Activated naive CD4-positive, alpha-beta T cell treated with anti-CD3 and anti-CD28 coated beads, Interleukin-2, amount 50 U/mL, for 24 hours (primary cell): ENCODE data around the gene VARS2.
A peak's percentile ranks its signal among the peaks of the same experiment; 100 is the strongest.

ENCODE experiments used
- H3K27ac Mint-ChIP-seq: one replicate; pipeline ENCODE4 v1.8.0; 2021; ENCODE audit warnings: mild to moderate bottlenecking, mixed read lengths
- H3K27me3 Mint-ChIP-seq: one replicate; pipeline ENCODE4 v1.8.0; 2021; ENCODE audit warnings: mixed read lengths
- H3K36me3 Mint-ChIP-seq: one replicate; pipeline ENCODE4 v1.8.0; 2021; ENCODE audit warnings: mixed read lengths
- H3K4me1 Mint-ChIP-seq: one replicate; pipeline ENCODE4 v1.8.0; 2021; ENCODE audit warnings: mixed read lengths
- H3K4me3 Mint-ChIP-seq: one replicate; pipeline ENCODE4 v1.8.0; 2021; ENCODE audit warnings: mild to moderate bottlenecking, mixed read lengths
- H3K9me3 Mint-ChIP-seq: one replicate; pipeline ENCODE4 v1.8.0; 2021; ENCODE audit warnings: mixed read lengths

The VARS2 gene

DNA sequence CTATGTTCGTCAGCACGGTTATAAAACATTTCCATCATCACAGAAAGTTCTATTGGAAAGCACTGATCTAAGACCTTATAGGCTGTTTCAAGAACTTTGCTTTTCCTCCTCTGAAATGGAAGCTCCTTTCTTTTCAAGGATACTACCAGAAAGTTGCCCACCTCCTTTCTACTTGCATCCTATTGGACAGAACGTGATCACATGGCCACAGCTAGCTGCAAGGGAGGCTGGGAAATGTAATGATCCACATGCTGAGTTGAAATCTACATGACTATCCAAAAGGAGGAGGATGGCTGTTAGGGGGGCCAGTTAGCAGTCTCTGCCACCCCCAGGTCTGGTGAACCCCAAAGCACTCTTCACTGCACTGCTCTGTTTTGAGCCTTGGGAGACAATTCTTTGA, 14.6 kb downstream of the VARS2 start:
- H3K9me3 Mint-ChIP-seq = no peaks in the 10 kb centered on the region
- no peak overlapping the region for H3K27ac Mint-ChIP-seq
- H3K4me1 Mint-ChIP-seq = no peaks in the 10 kb centered on the region
- no peak overlapping the region for H3K4me3 Mint-ChIP-seq
- H3K36me3 Mint-ChIP-seq = peaks cover 13% of the 10 kb centered on the region
- H3K27me3 Mint-ChIP-seq = no peaks in the 10 kb centered on the region

DNA sequence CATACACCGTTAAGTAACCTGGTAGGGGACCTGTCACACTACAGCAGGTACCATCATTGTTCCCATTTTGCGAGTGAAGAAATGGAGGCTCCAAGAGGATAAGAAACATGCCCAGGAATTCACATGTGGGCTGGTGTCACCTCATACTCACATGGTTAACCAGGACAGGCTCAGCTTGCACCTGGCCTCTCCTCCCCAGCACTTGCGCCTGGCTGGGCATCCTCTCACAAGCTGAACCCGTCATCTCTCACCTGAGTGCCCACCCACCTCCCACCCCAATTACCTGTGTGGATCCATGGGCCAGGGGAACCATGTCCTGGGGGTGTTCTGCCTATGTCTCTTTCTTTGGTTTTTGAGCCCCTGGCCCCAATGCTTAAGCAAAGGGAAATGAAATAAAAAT, 16.5 kb downstream of the VARS2 start:
- H3K4me1 Mint-ChIP-seq = peaks cover 7% of the 10 kb centered on the region
- H3K4me3 Mint-ChIP-seq = no peak overlapping the region
- H3K27ac Mint-ChIP-seq = peak overlapping the region; percentile 59
- H3K9me3 Mint-ChIP-seq = no peaks in the 10 kb centered on the region
- H3K27me3 Mint-ChIP-seq = no peaks in the 10 kb centered on the region
- H3K36me3 Mint-ChIP-seq = peaks cover 13% of the 10 kb centered on the region

DNA sequence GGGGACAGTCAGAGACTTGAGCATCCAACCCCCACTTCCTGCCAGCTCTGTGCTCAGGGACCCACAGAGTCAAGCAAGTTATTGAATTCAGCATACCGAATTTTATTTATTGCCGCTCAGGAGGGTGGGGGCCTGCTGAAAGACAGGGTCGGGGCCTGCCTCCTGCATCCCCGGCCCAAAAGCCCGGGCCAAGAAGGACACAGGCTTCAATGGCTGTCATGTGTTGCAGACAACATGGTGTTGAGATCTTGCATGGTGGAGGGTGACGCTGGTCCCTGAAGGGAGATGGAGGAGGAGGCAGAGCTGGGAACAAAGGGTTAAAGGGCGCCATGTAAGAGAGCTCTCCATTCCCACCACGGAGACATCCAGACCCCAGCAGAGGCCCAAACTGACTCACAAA, 17.2 kb downstream of the VARS2 start:
- Mint-ChIP-seq H3K27ac (no peak overlapping the region), H3K36me3 (peaks cover 13% of the 10 kb centered on the region), H3K4me1 (peaks cover 7% of the 10 kb centered on the region), H3K27me3 (no peaks in the 10 kb centered on the region), H3K9me3 (no peaks in the 10 kb centered on the region), H3K4me3 (no peak overlapping the region)

DNA sequence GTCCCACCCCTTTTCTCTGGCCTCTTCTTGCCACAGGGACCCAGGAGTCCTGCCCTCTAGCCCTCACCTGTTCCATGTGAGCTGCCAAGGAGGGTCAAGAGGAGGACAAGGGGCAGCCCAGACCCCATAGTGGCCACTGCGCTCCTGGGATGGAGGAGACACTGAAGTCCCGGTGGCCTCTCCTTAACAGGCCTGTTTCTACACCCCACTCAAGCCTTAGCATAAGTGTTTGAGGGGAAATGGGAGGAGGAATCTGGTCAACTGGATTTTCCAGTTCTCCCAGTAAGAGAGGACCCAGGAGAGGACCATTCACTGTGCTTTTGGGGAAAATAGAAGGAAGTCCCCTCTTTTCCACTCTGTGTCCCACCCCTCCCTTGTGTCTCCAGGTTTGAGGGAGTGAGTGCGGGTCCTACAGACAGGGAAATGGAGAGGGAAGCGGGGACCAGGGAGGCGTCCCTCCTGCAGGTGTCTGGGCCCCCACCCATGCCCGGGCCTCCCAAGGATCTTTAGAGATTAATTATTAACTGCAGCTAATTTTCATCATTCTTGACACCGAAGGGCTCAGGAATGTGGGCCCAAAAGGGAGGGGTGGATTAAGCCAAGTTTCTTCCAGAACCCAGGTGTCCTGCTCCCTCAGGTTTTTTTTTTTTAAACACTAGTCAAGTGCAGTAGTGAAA, 18.1 kb downstream of the VARS2 start, which contains the start of gene SFTA2:
TSS of gene SFTA2 (minus strand) at position 202 of the 677 bp plus-strand sequence. CDS start at position 128, 74 bp downstream.
- Mint-ChIP-seq H3K4me3 (no peak within 1 kb of the TSS), H3K27ac (no peak within 1 kb of the TSS)

DNA sequence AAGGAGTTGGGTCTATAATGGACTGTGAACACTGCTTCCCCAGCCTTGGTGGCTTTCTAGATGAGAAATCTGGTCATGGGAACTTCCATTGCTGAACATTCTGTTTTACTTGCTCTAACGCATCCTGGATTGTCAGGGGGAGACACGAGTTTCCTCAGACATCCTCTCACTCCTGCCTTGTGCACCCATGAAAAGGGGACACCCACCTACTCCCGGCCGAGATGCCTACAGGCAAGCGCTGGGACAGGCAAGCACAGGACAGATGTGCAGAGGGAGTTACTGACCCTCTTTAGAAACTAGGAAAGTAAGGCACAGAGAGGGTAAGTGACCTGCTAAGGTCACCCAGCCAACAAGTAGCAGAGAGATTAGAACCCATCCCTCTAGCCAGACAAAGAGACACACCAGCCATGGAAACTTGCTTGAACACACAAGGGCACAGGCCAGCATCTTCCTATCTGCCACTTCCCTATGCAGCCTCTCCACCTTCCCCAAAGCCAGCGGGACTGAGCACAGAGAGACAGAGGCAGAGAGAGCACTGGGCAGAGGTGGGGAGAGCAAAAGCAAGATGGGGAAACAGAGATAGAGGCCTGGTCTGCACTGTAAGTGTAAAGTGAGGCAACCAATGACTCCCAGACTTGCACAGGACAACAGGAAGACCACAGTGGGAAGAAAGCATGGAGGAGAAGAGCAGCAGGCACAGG, 18.8 kb downstream of the VARS2 start:
- H3K27me3 Mint-ChIP-seq = no peaks in the 10 kb centered on the region
- peaks cover 8% of the 10 kb centered on the region for H3K36me3 Mint-ChIP-seq
- H3K27ac Mint-ChIP-seq = no peak overlapping the region
- no peak overlapping the region for H3K4me3 Mint-ChIP-seq
- H3K9me3 Mint-ChIP-seq = no peaks in the 10 kb centered on the region
- peaks cover 7% of the 10 kb centered on the region for H3K4me1 Mint-ChIP-seq

More for the DNA sequence above, 18.1 kb downstream of the VARS2 start, which contains the start of gene SFTA2:
- peaks cover 10% of the 10 kb centered on the region for H3K36me3 Mint-ChIP-seq
- no peaks in the 10 kb centered on the region for H3K9me3 Mint-ChIP-seq
- no peaks in the 10 kb centered on the region for H3K27me3 Mint-ChIP-seq
- peaks cover 7% of the 10 kb centered on the region for H3K4me1 Mint-ChIP-seq

DNA sequence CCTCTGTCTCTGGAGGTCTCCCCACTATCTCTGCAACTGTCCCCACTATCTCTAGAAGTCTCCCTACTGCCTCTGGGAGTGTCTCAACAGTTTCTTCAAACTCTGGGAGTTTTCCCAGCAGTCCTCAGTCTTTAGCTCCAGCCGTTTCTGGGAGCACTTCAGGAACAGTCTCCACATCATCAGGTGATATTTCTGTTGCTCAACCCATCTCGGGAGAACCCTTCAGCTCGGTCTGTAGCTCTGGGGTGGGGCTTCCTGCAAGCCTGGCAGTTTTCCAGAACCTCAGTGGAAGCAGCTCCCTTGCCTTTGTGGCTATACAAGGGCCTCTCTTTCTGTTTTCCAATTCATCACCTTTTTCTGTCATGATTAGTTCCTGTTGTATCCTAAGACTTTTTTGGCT, 21.0 kb downstream of the VARS2 start:
- Mint-ChIP-seq H3K4me1 (peaks cover 7% of the 10 kb centered on the region), H3K4me3 (no peak overlapping the region), H3K9me3 (no peaks in the 10 kb centered on the region), H3K36me3 (no peaks in the 10 kb centered on the region), H3K27me3 (peaks cover 9% of the 10 kb centered on the region), H3K27ac (peak overlapping the region; percentile 18)

DNA sequence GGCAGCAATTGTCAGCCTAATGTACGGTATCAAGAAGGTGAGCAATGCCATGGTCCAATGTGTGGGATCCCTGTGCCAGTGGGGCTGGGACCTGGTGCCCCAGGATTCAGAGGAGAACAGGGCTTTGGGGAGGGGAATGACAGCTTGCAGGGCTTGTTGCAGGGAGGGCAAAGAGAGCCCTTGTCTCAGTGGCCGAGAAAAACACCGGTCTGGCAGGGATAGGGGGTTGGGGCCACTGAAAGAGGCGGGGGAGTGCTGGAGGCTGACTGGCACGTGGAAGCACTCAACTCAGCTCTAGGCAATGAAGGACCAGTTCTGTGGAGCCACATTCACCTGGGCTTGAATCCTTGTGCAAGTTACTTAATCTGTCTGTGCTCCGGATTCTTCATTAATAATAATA, 23.2 kb downstream of the VARS2 start:
- Mint-ChIP-seq H3K36me3 (no peaks in the 10 kb centered on the region), H3K9me3 (no peaks in the 10 kb centered on the region), H3K4me1 (peaks cover 7% of the 10 kb centered on the region), H3K27ac (no peak overlapping the region), H3K27me3 (peaks cover 15% of the 10 kb centered on the region), H3K4me3 (no peak overlapping the region)

DNA sequence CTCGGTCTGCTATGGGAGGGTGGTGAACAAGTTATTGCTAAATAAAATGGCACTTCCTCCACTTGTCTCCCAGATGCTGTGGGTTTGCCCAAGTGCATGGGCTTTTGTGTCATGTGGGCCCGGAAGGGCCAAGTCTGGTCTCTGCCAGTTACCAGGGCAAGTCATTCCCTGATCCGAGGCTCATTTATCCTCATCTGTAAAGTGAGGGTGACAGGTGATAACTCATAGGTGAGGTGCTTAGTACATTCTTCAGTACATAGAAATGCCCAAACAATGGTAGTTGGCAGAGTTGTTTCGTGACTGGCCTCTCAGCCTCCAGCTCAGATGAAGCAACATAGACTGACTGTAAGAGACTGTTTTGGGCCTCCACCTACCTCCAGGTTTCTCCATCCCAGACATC, 24.7 kb downstream of the VARS2 start:
- H3K36me3 Mint-ChIP-seq = no peaks in the 10 kb centered on the region
- no peak overlapping the region for H3K4me3 Mint-ChIP-seq
- peaks cover 25% of the 10 kb centered on the region for H3K27me3 Mint-ChIP-seq
- no peaks in the 10 kb centered on the region for H3K9me3 Mint-ChIP-seq
- H3K27ac Mint-ChIP-seq = no peak overlapping the region
- H3K4me1 Mint-ChIP-seq = peaks cover 7% of the 10 kb centered on the region

DNA sequence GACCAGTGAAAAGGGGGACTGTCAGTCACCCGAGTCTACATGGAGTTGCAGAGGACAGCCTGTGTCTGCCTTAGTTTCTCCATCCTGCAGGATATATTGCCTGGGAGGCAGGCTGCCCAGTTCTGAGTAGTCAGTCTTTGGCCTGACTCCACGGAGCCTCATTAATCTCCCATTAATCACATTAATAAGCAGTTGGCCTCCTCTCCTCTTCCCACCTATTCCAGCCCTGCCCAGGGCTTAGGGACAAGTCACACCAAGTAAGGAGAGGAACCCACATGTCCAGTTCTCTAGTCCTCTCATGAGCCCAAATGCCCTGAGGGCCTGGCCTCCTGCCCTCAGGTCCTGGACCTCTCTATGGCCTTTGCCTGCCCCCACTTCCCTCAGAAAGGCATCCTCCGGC, 25.4 kb downstream of the VARS2 start:
- no peak overlapping the region for H3K27ac Mint-ChIP-seq
- H3K4me1 Mint-ChIP-seq = peaks cover 7% of the 10 kb centered on the region
- peaks cover 27% of the 10 kb centered on the region for H3K27me3 Mint-ChIP-seq
- no peak overlapping the region for H3K4me3 Mint-ChIP-seq
- H3K9me3 Mint-ChIP-seq = no peaks in the 10 kb centered on the region
- no peaks in the 10 kb centered on the region for H3K36me3 Mint-ChIP-seq

DNA sequence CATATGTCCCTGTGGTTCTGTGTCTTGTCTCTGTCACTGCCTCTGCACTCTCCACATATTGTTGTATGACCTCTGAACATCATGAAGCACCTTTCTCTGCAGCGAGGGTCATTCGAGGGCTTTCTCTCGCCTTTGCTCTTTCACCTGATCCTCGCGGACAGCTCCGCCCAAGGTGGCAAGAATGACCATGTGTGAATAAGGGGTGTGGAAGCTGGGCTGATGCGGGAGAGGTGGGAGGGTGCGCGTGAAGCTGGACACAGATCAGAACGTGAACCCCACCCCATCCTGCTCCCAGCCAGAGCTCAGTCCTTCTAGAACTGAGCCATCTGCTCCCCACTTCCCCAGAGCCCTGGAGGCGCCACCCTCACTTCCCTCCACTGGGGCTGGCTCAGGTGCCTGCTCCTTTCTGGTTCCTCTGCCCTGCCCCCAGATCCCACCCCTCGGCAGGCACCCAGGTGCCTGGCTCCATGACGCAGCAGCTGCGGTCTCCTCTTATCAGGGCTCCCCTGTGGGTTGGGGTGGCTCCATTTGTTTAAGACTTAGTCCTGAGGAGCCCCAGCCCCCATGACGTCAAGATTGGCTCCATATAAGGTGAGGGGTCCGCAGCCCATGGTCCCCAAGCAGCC, 26.4 kb downstream of the VARS2 start, which contains the start of gene MUCL3:
TSS of gene MUCL3 (plus strand) at position 613 of the 626 bp plus-strand sequence. CDS start 27 bp downstream, outside the sequence.
- H3K36me3 Mint-ChIP-seq = no peaks in the 10 kb centered on the region
- no peak within 1 kb of the TSS for H3K4me3 Mint-ChIP-seq
- no peaks in the 10 kb centered on the region for H3K4me1 Mint-ChIP-seq
- no peaks in the 10 kb centered on the region for H3K9me3 Mint-ChIP-seq
- peaks cover 32% of the 10 kb centered on the region for H3K27me3 Mint-ChIP-seq
- no peak within 1 kb of the TSS for H3K27ac Mint-ChIP-seq

DNA sequence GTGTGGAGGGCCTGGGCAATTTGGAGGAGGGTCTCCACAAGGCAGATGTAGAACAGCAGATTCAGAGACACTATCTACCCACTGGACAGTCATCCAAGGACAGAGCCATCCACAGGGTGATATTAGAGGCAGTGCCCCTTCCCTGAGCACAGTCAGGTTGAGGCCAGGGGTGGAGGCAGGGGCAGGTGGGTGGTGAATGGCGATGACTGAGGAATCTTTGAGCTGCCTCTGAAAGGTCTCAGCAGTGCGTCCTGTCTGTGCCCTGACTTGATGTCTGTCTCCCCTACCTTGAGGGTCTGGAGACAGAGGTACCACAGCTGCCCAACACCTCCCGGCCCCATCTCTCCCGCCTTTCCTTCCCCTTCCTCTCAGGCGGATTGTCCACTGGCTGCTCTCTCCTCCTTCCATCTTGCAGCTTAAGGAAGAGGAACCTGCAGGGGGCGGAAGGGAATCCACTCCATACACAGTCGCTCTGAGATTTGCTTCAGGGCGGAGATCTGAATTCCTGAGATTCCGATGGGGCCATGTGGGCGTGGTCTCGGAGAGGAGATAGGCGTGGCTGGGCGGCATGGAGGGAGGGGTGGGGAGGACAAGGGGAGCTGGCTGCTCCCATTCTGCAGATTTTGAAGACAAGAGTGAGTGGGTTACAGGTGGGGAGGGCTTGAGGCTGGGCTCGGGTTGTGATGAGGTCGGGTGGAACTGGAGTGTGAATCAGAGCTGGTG, 28.5 kb downstream of the VARS2 start:
- H3K36me3 Mint-ChIP-seq = no peaks in the 10 kb centered on the region
- peaks cover 32% of the 10 kb centered on the region for H3K27me3 Mint-ChIP-seq
- H3K4me1 Mint-ChIP-seq = no peaks in the 10 kb centered on the region
- peak overlapping the region; percentile 35 for H3K27ac Mint-ChIP-seq
- H3K9me3 Mint-ChIP-seq = no peaks in the 10 kb centered on the region
- no peak overlapping the region for H3K4me3 Mint-ChIP-seq

DNA sequence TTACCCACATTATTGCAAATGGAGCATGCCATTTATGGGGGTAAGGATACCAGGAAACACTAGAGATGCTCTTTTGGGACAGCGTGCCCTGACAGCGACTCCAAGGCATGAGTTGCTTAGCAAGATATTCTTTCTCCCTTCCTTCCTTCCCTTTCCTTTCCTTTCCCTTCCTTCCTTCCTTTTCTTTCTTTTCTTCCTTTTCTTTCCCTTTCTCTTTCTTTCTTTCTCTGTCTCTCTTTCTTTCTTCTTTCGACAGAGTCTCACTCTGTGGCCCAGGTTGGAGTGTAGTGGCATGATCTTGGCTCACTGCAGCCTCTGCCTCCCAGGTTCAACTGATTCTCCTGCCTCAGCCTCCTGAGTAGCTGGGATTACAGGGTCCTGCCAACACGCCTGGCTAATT, 30.0 kb downstream of the VARS2 start:
- Mint-ChIP-seq H3K27me3 (peaks cover 32% of the 10 kb centered on the region), H3K4me3 (no peak overlapping the region), H3K27ac (no peak overlapping the region), H3K9me3 (no peaks in the 10 kb centered on the region), H3K36me3 (peaks cover 1% of the 10 kb centered on the region), H3K4me1 (no peaks in the 10 kb centered on the region)

DNA sequence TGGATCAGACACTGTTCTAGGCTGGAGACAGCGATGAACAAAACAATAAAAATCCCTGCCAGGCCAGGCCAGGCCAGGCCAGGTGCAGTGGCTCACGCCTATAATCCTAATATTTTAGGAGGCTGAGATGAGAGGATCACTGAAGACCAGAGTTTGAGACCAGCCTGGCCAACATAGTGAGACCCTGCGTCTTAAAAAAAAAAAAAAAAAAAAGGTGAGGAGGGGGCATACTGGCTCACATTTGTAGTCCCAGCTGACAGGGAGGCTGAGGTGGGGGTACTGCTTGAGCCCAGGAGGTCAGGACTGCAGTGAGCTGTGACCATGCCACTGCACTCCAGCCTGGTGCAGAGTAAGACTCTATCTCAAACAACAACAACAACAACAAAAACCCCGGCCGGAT, 31.2 kb downstream of the VARS2 start:
- no peaks in the 10 kb centered on the region for H3K4me1 Mint-ChIP-seq
- H3K9me3 Mint-ChIP-seq = no peaks in the 10 kb centered on the region
- peaks cover 1% of the 10 kb centered on the region for H3K36me3 Mint-ChIP-seq
- no peak overlapping the region for H3K4me3 Mint-ChIP-seq
- peaks cover 28% of the 10 kb centered on the region for H3K27me3 Mint-ChIP-seq
- no peak overlapping the region for H3K27ac Mint-ChIP-seq

DNA sequence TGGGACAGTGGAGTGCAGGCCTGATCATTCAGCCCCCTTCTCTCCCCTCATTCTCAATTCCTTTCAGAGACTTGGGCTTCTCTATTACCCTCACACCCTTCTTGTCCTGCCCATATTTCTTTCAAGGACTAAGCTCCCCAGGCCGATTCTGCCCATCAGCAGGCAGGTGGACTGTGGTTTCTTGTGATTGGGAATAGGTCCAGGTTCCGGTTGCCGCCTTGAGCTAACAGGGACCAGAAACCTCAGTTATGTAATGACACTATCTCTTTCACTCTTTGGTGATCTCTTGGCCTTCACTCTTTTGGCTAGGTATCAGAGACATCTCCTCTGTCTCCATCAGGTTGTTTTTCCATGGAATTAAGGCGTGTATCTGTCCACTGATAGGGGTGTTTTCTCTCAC, 33.2 kb downstream of the VARS2 start:
- Mint-ChIP-seq H3K4me3 (no peak overlapping the region), H3K27me3 (peaks cover 22% of the 10 kb centered on the region), H3K9me3 (no peaks in the 10 kb centered on the region), H3K36me3 (peaks cover 1% of the 10 kb centered on the region), H3K27ac (no peak overlapping the region), H3K4me1 (no peaks in the 10 kb centered on the region)

DNA sequence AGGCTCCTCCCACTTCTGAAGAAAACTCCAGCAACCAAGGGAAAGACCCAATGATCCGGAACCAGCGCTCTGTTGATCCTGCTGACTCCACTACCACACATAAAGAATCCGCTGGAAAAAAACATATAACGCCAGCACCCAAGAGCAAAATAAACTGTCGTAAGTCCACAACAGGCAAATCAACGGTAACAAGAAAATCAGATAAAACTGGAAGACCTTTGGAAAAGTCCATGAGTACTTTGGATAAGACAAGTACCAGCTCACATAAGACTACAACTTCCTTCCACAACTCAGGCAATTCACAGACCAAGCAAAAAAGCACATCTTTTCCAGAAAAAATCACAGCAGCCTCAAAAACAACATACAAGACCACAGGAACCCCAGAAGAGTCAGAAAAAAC, 34.8 kb downstream of the VARS2 start:
- no peaks in the 10 kb centered on the region for H3K4me1 Mint-ChIP-seq
- no peak overlapping the region for H3K27ac Mint-ChIP-seq
- H3K9me3 Mint-ChIP-seq = no peaks in the 10 kb centered on the region
- peaks cover 1% of the 10 kb centered on the region for H3K36me3 Mint-ChIP-seq
- no peak overlapping the region for H3K4me3 Mint-ChIP-seq
- H3K27me3 Mint-ChIP-seq = peaks cover 14% of the 10 kb centered on the region
